OCI-LY7 (cell line): ENCODE data around the gene SMAD5. TPM values are rescaled to one million over a fixed set of nuclear protein-coding genes. Genes with fewer than 3 reads are reported as not detected.

Source experiments
- BruUV-seq: library from RNA; stranded (reverse); fragments of 400-500 nt; replicated peaks from 2 replicates; lab custom pipeline; 2021; lab: Mats Ljungman, UMichigan
- CTCF ChIA-PET: fragments of 300-600 bp; sonication (Branson Sonifier 250); formaldehyde crosslinking; loops from one replicate; lab custom pipeline; 2022; ENCODE audit warnings: antibody characterized with exemption; ENCODE audit not compliant: unreplicated experiment; lab: Charles Lee
- POLR2A ChIA-PET: fragments of 300-600 bp; sonication (Branson Sonifier 250); formaldehyde crosslinking; loops from one replicate; lab custom pipeline; 2022; ENCODE audit warnings: antibody characterized with exemption; lab: Charles Lee
- DNase-seq: peaks from one replicate; pipeline ENCODE4 v3.0.0-alpha.2; 2015; ENCODE audit warnings: low spot score
- H2AFZ ChIP-seq: fragments of 200-600 bp; sonication (generic), shearing (Covaris generic); 2 replicates; pipeline ENCODE4 v1.6.1; 2014; ENCODE audit warnings: mild to moderate bottlenecking, antibody characterized with exemption, low read length, moderate library complexity
- H3K27ac ChIP-seq: fragments of 200-600 bp; sonication (generic); 2 replicates; pipeline ENCODE4 v1.5.1; 2014; ENCODE audit warnings: mixed run types, low read depth, mild to moderate bottlenecking, moderate library complexity, low read length, inconsistent platforms; ENCODE audit not compliant: poor library complexity, severe bottlenecking
- H3K36me3 ChIP-seq: fragments of 200-600 bp; sonication (generic); 2 replicates; pipeline ENCODE4 v1.6.1; 2014; ENCODE audit warnings: mild to moderate bottlenecking, antibody characterized with exemption, low read length, moderate library complexity, mixed read lengths; ENCODE audit not compliant: insufficient read depth
- H3K4me1 ChIP-seq: fragments of 200-600 bp; sonication (generic); 2 replicates; pipeline ENCODE4 v1.5.1; 2014; ENCODE audit warnings: mild to moderate bottlenecking, low read length; ENCODE audit not compliant: insufficient read depth, poor library complexity, severe bottlenecking
- H3K4me2 ChIP-seq: fragments of 200-600 bp; sonication (generic); 2 replicates; pipeline ENCODE4 v1.6.1; 2014; ENCODE audit warnings: mild to moderate bottlenecking, low read length
- H3K4me3 ChIP-seq: fragments of 200-600 bp; sonication (generic); 2 replicates; pipeline ENCODE4 v1.5.1; 2014; ENCODE audit warnings: mild to moderate bottlenecking, low read depth, low read length; ENCODE audit not compliant: poor library complexity, severe bottlenecking
- H3K79me2 ChIP-seq: fragments of 200-600 bp; sonication (generic); 2 replicates; pipeline ENCODE4 v1.6.1; 2016; ENCODE audit warnings: low read depth, mild to moderate bottlenecking, low read length, moderate library complexity, mixed read lengths; ENCODE audit not compliant: insufficient read depth
- H3K9me2 ChIP-seq: fragments of 200-600 bp; sonication (generic); 2 replicates; pipeline ENCODE4 v1.6.1; 2016; ENCODE audit warnings: mild to moderate bottlenecking, low read length, mixed read lengths; ENCODE audit not compliant: insufficient read depth
- H3K9me3 ChIP-seq: fragments of 200-600 bp; sonication (generic); 2 replicates; pipeline ENCODE4 v1.6.1; 2014; ENCODE audit warnings: mild to moderate bottlenecking, mixed run types, low read length, mixed read lengths
- H4K20me1 ChIP-seq: fragments of 200-600 bp; sonication (generic); 2 replicates; pipeline ENCODE4 v1.6.1; 2014; ENCODE audit warnings: mild to moderate bottlenecking, antibody characterized with exemption, low read length, moderate library complexity, mixed read lengths; ENCODE audit not compliant: insufficient read depth
- EZH2phosphoT487 ChIP-seq: fragments of 200-600 bp; sonication (generic); IDR thresholded peaks from 2 replicates; pipeline ENCODE4 v1.6.1; 2018; ENCODE audit warnings: low read depth, borderline replicate concordance, mild to moderate bottlenecking, mixed run types, antibody characterized with exemption, low read length, moderate library complexity, mixed read lengths
- intact Hi-C: fragments of 100-400 bp; cut with micrococcal nuclease; formaldehyde crosslinking; loops from one replicate; pipeline ENCODE4 v1.10.0; 2022; ENCODE audit not compliant: unreplicated experiment
- total RNA-seq, 2 experiments: library from RNA; depleted of rRNA in 1 of 2; stranded (reverse); fragments of >200 nt in 1 of 2; shearing (Covaris generic) in 1 of 2; gene quantifications; 2 replicates each; pipeline ENCODE4 v1.2.3, GENCODE V29; 2014 to 2022
- TF ChIP-seq, protein P1 (sequence below): fragments of 200-600 bp; sonication (generic); conservative IDR thresholded peaks from 2 replicates; pipeline ENCODE4 v1.5.1; 2014; ENCODE audit warnings: mild to moderate bottlenecking, antibody characterized with exemption, low read length, moderate library complexity, mixed read lengths

SMAD5 gene
- total RNA-seq, 2 experiments from 2014 or later, result 32.9 to 94.5 TPM

DNA sequence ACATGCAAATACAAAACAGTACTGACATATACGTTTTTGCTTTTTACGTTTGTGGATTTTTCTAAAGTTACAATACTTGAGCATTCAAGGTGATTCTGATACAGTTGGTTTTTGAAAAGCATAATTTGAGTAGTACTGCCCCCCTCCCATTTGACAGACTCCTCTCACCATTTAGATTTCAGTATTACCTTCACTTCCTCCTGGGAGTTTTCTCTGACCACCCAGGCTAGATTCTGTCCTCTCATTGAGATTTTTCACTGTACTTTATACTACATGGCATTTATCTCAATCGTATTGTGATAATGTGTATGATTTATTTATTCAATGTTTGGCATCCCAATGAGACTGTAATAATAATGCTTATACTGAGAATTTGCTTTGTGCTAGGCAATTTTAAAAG lies 32.8 kb upstream of the SMAD5 start:
- no peak for DNase-seq
- H2AFZ ChIP-seq, result no peak overlapping the region
- no peak overlapping the region for H3K27ac ChIP-seq
- no peak for TF ChIP-seq EZH2phosphoT487
- TF ChIP-seq, protein P1, sequence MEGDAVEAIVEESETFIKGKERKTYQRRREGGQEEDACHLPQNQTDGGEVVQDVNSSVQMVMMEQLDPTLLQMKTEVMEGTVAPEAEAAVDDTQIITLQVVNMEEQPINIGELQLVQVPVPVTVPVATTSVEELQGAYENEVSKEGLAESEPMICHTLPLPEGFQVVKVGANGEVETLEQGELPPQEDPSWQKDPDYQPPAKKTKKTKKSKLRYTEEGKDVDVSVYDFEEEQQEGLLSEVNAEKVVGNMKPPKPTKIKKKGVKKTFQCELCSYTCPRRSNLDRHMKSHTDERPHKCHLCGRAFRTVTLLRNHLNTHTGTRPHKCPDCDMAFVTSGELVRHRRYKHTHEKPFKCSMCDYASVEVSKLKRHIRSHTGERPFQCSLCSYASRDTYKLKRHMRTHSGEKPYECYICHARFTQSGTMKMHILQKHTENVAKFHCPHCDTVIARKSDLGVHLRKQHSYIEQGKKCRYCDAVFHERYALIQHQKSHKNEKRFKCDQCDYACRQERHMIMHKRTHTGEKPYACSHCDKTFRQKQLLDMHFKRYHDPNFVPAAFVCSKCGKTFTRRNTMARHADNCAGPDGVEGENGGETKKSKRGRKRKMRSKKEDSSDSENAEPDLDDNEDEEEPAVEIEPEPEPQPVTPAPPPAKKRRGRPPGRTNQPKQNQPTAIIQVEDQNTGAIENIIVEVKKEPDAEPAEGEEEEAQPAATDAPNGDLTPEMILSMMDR, result no peak
- intact Hi-C loops, result no loop called here
- H4K20me1 ChIP-seq, result no peaks in the 10 kb centered on the region
- H3K9me2 ChIP-seq, result no peaks in the 10 kb centered on the region
- ChIA-PET CTCF (interaction anchor here (1.4 kb wide), 1 partner anchor 10 kb away, joined by 3 read pairs; no protein-coding TSS in a partner anchor), POLR2A (interaction anchor here (1.2 to 1.4 kb wide), 2 partner anchors 9 to 43 kb away, joined by 3 to 5 read pairs; no protein-coding TSS in a partner anchor)
- H3K79me2 ChIP-seq, result no peaks in the 10 kb centered on the region
- BruUV-seq, result no TSS peak
- no peak overlapping the region for H3K4me2 ChIP-seq
- no peaks in the 10 kb centered on the region for H3K9me3 ChIP-seq
- H3K4me1 ChIP-seq, result peaks cover 8% of the 10 kb centered on the region
- no peaks in the 10 kb centered on the region for H3K36me3 ChIP-seq
- H3K4me3 ChIP-seq, result no peak overlapping the region

DNA sequence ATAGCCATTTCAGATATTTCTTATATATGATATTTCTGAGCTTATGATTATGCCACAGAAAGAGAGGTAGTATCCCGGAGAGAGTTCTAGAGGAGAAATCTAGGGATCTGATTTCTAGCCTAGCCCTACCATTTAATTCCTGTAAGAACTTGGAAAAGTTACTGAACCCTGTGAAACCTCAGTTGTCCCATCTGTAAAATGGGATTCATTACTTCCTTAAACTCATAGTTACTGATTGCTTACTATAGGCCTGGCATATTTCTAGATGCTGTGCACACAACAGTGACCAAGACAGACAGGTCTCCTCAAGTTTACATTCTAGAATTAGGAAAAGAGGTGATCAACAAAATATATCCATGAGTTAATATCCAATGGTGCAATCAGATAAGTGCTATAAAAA lies 30.8 kb upstream of the SMAD5 start:
- no peak overlapping the region for H3K4me3 ChIP-seq
- DNase-seq, result no peak
- no peaks in the 10 kb centered on the region for H3K9me3 ChIP-seq
- H3K27ac ChIP-seq, result no peak overlapping the region
- H2AFZ ChIP-seq, result no peak overlapping the region
- no peak overlapping the region for H3K4me2 ChIP-seq
- TF ChIP-seq, protein P1, result no peak
- TF ChIP-seq EZH2phosphoT487, result no peak
- BruUV-seq, result no TSS peak
- no peaks in the 10 kb centered on the region for H3K9me2 ChIP-seq
- no peaks in the 10 kb centered on the region for H3K36me3 ChIP-seq
- POLR2A ChIA-PET, result interaction anchor here (0.6 to 1.3 kb wide), 3 partner anchors 13 to 201 kb away, joined by 3 to 7 read pairs (median 4); partner anchors contain the start of gene SMAD5
- H3K79me2 ChIP-seq, result no peaks in the 10 kb centered on the region
- intact Hi-C loops, result no loop called here
- peaks cover 10% of the 10 kb centered on the region for H3K4me1 ChIP-seq
- CTCF ChIA-PET, result no interaction called here
- H4K20me1 ChIP-seq, result no peaks in the 10 kb centered on the region

DNA sequence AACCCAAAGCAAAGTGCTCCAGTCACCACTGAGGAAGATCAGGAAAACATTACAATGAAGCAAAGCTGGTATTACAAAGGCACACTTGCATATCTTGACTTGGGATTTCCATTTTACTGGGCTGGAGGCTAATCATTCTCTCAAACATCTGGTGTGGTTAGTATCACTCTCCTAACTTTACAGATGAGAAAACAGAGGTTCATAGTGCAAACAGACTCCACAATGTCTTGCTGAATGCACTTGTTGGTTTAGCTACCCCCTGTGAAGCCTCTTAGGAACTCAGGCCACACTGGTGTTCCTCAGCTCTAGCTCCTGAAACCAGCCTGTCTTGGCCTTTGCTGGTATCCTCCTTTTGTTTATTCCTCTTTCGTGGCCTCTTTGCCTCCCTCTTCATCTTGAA lies 29.5 kb upstream of the SMAD5 start:
- Histone ChIP-seq H3K4me2 (no peak overlapping the region), H4K20me1 (no peaks in the 10 kb centered on the region), H2AFZ (no peak overlapping the region), H3K9me3 (no peaks in the 10 kb centered on the region), H3K9me2 (no peaks in the 10 kb centered on the region), H3K4me3 (no peak overlapping the region), H3K27ac (no peak overlapping the region), H3K79me2 (no peaks in the 10 kb centered on the region), H3K4me1 (peaks cover 10% of the 10 kb centered on the region), H3K36me3 (no peaks in the 10 kb centered on the region)
- no TSS peak for BruUV-seq
- no peak for DNase-seq
- TF ChIP-seq, protein P1, result no peak
- no peak for TF ChIP-seq EZH2phosphoT487
- ChIA-PET CTCF (interaction anchor here (1.6 kb wide), 1 partner anchor 23 kb away, joined by 4 read pairs; no protein-coding TSS in a partner anchor), POLR2A (interaction anchor here (0.7 kb wide), 1 partner anchor 100 kb away, joined by 3 read pairs; no protein-coding TSS in a partner anchor)
- intact Hi-C loops, result no loop called here
